Sciatic nerve (tissue), 2 donors: Measurements from ENCODE around the gene BRD7. TPM values are rescaled to one million over a fixed set of nuclear protein-coding genes. Genes with fewer than 3 reads are reported as not detected.

Source experiments
- ATAC-seq: fragments of 200-7000 bp; cut with Tn5 transposase; one replicate; pipeline ENCODE4 v1.9.1; 2020; ENCODE audit warnings: mild to moderate bottlenecking, moderate library complexity
- DNase-seq: peaks from one replicate; pipeline ENCODE4 v3.0.0-alpha.2; 2020; ENCODE audit warnings: low spot score
- intact Hi-C: fragments of 100-400 bp; cut with DNase I; formaldehyde crosslinking; loops from one replicate; pipeline ENCODE4 v1.14.2; 2022
- total RNA-seq: library from RNA; stranded (reverse); fragmentation: NEBNext Ultra II Directional; extraction: Animal tissue kit (Norgen Biotek cat#: 25700); gene quantifications from one replicate; pipeline ENCODE4 v1.2.1, GENCODE V29; 2021
- donor health status: DM: no; HTN: no; CAD: no.
- donor health status: DM: no; HTN: no; CAD: no.

The BRD7 gene
- total RNA-seq, 1 donor from 2014 or later = 73.5 TPM

DNA sequence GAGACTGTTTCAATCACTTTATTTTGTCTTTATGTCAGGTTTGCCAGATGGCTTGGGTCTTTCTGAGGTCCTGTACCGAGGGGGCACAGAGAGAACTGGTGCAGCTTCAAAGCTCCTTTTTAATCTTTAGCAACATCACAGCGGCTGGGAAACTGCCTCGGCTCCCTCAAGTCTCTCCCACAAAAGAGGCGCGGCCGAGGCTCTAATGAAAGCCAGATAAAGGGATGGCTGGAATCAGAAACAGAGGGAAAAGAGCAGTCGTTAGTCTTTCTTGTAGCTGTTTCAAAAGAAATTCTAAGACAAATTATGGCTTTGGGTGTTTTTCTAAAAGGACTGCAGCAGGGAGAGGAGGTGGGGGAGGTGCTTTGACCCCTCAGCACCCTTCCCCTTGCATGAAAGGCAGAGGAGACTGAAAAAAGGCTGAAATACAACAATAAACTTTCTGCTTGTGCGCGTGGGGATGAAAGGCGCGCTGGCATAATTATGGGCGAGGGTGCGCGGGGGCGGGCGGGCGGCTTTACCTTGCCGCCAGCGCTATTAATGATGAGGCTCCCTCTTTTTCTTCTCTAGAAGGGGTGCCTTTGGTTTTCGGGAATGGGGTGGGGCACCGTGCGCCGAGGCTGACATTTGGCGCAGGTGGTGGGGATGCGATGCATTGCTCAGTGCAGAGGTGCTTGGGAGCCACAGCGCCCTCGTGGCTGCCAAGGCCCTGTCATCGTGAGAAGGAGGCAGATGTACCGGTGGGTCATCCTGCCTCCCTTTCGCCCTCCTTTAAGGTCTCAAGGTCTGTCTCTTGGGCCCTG lies 22.3 kb upstream of the BRD7 start:
- intact Hi-C loops = no loop called here
- DNase-seq = no peak
- ATAC-seq = peak; percentile 42

DNA sequence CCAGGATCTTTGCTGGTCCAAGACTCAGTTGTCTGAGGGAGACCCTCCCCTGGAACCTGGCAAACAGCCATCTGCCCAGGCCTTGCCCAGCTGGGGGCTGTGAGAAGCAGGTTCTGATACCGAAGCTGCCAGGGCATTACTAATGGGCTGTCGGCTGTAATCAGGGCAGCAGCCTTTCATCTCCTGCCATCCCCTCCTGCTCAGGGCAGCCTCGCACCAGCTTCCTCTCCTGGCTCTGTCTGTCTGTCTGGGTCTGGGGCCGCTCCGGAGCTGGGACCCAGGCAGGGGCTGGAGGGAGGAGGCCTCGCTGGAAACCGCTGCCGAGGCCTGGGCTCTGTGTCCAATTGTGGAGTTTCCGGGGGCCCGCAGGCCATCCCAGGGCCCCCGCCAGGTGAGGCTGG lies 21.6 kb upstream of the BRD7 start:
- no peak for DNase-seq
- ATAC-seq = no peak
- intact Hi-C loops = no loop called here

DNA sequence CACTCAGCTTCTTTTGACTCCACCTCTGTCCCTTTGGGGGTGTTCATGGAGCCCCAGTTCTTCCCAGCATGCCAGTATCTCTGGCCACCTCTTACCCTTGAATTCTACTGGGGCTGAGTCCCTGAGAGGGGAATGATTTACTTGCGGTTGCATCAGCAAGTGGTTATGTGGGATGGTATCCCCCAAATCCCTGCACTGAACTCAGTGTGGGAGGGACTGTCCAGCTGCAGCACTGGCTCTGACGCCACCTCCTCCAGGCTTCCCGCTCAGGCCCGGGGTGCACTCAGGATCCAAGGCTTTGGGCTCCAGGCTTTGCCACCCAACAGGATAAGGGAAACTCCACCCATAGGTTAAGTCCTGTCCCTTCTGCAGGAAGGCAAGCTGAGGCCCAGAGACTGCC lies 21.1 kb upstream of the BRD7 start:
- intact Hi-C loops = no loop called here
- no peak for DNase-seq
- ATAC-seq = no peak

DNA sequence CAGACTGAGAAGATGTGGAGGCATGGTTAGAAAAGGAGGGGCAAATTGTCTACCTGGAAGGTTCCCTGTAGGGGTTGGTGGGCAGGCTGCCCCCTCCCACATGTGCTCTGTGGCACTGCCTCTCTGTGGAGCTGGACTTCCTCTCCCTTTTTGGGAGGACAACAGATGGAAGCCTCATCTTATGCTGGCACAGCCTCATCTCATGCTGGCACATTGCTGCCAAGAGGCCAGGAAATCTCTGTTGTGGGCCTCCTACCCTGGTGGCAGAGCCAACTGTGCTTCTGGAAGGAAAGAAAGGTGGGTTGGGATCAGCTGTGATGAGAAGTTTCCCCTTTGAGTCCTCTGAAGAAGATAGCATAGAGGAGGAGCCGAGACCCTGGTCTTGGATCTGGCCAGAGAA lies 19.7 kb upstream of the BRD7 start:
- ATAC-seq (no peak), DNase-seq (no peak)
- intact Hi-C loops = no loop called here

DNA sequence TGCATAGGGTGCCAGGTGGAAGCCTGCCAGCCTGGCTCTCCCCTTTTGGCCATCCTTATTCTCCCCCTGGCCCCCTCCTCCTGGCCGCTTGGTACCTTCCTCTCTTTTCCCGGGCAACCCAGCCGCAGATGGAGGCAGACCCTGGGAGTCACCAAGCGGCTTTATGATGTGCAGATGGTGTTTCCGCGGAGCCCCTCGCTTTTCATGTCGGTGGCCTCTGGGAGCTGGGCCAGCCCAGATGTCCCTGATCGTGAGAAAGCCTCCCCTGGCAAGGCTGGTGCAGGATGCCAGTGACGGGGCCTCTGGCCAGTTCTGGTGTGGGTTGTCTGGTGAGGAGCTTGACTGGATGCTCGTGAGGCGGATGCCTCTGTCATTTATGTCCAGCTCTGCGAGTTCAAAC lies 18.0 kb upstream of the BRD7 start:
- intact Hi-C loops = no loop called here
- no peak for ATAC-seq
- DNase-seq = no peak

DNA sequence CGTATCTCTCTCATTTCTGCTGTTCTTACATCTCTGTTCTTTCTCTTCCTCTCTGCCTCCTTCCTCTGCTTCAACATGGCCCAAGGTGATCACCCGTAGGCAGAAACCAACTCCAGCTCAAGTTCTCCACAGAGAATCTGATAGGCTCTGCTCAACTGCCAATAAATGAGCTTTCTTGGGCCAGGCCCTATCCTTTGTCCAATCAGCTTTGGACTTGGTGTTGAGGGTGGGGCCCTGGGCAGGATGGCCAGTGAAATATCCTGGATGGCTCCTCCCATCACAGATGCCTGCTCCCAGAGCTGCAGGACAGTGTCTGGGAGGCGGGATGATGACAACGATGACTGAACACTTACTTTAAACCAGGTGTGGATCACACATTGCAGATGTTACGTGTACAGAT lies 17.4 kb upstream of the BRD7 start:
- DNase-seq = no peak
- intact Hi-C loops = no loop called here
- ATAC-seq = no peak

DNA sequence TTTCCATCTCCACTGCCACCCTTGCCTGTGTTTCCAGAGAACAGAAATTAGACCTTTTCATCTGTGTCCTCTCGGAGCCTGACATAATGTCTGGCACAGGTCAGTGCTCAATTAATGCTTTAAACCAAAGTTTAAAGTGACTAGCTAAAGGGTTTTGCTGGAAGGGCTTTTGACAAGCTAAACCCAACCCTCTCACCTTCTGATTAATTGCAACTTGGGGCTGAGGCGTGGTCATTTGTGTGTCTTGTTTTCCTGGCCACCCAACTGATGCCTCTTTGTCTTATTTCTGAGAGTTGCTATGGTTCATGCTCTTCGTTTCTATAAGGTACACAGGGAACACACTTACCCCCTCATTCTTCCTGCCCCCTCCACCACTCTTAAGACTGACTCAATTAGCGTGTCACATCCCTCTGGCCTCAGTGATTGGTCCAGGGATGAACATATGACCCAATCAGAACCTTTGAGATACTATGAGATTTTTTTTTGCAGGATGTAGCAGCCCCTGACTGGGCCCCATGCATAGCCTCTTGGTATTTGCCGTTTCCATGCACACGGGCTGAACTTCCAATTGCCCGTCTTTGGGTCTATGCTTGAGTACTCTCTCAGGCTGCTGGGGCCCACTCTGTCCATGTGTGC lies 15.8 kb upstream of the BRD7 start:
- DNase-seq (no peak), ATAC-seq (no peak)
- intact Hi-C loops = no loop called here

DNA sequence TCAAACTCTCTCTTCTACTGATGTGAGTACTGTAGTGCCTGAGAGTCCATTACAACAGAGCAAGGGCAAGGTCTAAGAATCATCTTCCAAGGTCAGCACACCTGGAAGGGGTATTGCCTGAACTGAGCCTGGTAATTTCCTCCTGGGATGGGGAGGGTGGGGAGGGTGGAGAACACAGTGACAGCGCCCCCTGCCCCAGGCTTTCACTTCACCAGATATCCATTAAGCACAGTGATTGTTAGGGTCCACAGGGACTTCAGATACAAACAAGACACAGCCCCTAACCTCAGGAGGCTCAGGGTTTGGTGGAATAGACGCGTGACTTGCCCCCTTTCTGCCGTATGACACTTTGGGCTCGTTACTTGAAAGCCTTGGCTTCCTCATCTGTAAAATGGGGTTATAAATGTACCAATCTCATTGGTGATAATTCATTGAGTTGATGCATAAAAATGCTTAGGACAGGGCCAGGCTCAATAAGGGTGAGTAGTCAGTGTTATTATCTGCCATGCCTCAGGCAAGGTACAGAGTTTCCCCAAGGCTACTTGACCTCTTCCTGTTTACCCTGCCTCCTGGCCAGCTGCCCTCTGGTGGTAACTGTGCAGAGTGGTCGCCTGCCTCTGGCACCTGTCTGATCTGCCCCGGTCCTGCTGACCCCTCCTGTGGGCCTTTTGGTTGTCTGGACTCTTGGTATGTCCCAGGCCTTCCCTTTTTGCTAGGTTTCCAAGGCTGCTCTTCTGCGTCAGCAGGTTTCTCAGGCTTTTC lies 13.1 kb upstream of the BRD7 start:
- DNase-seq (no peak), ATAC-seq (no peak)
- intact Hi-C loops = no loop called here

DNA sequence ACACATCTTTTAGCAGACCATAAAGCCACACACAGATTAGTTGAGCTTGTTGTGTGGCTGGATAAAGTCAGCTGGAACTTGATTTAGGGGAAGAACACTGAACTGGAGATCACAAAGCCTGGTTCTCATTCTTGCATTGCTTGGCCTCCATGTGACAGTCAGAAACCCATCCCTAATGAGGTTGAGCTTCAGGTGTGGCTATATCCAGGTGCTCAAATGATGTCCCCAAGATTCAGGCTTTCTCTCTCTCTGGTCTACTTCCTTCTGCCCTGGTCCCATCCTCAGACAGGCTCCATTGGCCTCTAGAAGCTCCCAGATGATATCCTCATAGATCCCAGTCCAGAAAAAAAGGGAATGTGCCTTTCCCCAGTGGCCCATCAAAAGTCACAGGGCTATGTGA lies 9.6 kb upstream of the BRD7 start:
- DNase-seq (no peak), ATAC-seq (no peak)
- intact Hi-C loops = no loop called here

DNA sequence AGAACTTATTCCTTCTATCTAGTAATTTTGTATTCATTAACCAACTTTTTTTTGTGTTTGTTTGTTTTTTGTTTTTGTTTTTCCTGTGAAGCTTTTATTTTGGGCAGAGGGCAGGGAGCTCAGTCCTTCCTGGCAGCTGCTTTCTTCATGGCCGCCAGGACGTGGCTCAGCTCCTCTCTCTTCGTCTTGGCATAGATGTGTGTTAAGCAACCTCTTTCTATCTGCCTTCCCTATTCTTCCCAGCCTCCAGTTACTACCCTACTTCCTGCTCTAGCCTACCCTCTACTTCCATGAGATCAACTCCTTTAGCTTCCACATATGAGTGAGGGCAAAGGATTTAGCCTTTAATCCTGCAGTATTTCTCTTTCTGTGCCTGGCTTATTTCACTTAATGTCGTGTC lies 8.2 kb upstream of the BRD7 start:
- DNase-seq = no peak
- intact Hi-C loops = no loop called here
- no peak for ATAC-seq

DNA sequence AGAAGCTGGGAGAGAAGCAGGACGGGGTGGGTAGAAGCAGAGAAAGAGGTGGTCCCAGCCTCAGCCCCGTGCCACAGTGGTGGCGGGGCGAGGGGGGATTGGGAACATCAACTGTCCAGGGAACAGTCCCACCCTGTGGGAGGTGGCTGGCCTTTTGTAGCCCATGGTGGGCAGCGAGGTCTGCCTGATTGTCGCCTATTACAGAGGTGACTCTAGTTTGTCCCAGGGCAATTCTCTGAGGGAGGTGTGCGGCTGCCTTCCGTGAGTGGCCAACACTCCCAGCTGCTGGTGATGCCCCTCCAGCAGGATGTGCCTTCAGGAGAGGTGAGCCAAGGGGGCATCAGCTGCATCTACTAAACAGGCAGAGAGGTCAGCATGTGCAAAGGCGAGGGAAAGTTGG lies 5.0 kb upstream of the BRD7 start:
- ATAC-seq (no peak), DNase-seq (no peak)
- intact Hi-C loops = no loop called here

DNA sequence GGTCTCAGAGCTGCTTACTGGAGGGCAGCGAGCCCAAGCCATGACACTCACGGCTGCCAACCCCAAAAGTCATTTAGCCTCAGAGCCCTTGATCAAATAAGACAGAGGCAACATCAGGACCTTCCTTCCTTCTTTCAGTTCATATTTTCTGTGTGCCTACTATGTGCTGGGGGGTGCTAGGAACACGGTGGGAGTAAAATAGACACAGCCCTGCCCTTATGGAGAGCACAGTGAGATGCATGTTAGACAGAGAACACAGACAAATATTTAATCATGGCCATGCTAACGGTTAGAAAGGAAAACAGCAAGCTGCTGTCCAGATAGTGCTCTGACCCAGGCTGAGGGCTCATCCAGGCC lies 4.5 kb upstream of the BRD7 start:
- intact Hi-C loops = no loop called here
- no peak for ATAC-seq
- DNase-seq = no peak

DNA sequence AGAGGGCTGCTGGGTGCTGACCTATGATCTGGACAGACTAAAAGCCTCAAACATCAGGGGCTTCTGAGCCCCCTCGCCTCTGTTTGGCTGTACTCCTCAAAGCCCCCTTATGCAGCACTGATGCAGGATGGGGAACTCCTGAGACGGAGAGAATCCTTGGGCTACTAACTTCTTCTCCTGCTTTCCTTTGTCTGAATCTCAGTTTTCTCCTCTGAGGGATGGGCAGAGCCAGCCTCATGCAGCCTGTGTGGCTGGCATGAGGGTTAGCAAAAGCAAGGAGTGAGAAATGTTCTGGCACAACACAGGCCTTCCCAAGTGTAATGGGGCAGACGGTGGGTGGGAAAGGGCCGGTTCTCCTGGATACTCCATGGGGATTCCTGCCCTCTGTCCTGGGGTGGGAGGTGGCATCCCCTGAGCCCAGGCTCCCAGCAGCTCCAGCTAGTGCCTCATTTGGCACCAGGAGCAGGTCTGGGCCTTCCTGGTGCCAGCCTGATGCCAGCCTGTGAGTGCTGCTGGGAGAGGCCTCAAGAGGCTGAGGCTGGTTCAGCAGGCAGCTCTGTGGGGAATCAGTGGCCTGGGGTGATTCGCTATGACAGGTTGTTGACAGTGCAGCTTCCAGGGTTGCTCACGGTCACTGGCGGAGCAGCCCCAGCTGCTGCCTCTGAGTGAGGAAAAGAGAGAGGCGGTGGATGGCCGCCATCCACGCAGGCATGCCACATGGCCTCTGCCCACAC lies 4.0 kb upstream of the BRD7 start:
- intact Hi-C loops = no loop called here
- ATAC-seq = peak; percentile 55
- no peak for DNase-seq

DNA sequence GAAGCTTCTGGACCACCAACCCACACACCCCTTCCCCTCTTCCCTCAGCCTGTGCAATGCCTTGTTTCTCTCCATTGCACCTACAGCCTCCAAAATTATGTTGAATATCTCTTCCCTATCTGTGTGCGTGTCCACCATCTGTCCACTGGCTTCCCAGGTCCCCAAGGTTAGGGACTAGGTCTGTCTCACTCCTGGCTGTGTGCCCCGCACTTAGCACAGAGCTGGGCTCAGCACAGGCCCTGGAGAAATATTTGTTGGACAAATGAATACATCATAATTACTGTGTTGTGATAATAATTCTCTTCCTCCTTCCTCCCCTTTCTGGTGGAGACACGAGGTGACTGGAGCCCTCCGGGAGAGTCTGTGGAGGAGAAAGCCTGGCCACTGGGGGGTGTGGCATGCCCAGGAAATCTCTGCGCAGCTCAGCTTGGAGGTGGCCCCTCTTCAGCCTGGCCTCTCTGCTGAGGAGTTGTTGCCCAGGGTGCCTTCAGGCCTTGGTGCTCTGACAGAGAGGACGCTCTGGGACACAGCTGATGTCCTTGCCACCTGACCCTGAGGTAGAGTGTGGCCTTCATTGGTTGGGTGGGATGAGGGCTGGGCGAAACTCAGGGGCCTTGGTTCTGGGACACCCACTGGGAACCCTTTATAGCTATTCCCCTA lies 3.3 kb upstream of the BRD7 start:
- intact Hi-C loops = no loop called here
- ATAC-seq = peak; percentile 70

DNA sequence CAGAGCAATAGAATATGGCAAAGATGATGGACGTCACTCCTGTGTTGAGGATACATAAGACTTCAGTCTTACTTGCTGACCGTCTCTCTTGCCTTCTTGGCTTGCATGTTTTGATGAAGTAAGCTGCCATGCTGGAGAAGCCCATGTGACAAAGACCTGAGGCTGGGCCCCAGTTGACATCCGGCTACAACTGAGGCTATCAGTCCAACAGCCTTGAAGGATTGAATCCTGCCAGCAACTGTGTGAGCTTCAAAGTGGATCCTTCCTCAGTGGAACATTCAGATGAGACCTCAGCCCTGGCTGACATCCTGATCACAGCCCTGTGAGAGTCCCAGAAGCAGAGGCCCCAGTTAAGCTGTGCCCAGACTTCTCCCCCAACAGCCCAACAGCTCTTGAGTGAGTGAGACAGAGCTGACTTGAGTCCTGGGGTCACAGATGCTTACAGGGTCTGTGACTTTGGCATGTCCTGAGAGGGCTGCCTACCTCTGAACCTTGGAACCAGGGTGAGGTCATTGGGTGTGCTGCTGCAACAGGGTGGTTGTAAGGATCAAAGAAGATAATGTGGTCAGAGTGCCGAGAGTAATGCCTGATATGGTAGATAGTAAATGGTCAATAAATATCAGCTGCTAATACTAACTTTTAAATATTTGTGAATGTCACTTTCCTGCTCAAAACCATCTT lies 2.4 kb upstream of the BRD7 start:
- intact Hi-C loops = no loop called here
- no peak for ATAC-seq
- DNase-seq = no peak

More for the DNA sequence above, 3.3 kb upstream of the BRD7 start:
- no peak for DNase-seq

DNA sequence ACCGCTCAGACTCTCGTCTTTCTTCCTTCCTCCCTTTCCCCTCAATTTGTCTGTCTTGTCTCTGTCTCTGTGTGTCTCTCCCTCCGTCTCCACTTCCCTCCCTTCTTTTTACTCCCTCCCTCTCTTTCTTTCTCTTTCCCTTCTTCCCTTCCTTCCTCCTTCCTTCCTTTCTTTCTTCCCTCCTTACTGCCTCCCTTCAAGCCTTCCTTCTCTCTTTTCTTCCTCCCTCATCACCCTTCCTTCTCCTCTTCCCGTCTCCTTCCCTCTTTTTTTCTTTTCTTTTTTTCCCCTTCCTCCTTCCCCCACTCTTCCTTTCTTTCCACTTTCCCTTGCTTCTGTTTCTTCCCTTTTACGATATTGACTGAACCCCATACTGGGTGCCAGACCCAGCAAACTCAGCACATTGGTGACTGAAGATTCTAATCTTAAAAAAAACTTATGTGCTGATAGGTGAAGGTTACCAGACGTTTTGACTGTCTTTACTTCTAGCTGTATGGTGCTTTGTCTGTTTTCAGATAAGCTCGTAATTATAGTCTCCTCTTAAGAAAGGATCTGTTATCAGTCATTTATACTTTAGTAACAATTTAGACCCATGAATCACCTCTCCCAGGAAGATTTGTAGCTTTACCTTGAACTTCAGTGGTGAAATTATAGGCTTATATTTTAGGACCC lies 481 bp upstream of the BRD7 start:
- ATAC-seq = peak; percentile 2
- DNase-seq = no peak
- intact Hi-C loops = loop anchor here (10.0 kb wide), 1 partner anchor 154 kb away; no protein-coding TSS in a partner anchor

DNA sequence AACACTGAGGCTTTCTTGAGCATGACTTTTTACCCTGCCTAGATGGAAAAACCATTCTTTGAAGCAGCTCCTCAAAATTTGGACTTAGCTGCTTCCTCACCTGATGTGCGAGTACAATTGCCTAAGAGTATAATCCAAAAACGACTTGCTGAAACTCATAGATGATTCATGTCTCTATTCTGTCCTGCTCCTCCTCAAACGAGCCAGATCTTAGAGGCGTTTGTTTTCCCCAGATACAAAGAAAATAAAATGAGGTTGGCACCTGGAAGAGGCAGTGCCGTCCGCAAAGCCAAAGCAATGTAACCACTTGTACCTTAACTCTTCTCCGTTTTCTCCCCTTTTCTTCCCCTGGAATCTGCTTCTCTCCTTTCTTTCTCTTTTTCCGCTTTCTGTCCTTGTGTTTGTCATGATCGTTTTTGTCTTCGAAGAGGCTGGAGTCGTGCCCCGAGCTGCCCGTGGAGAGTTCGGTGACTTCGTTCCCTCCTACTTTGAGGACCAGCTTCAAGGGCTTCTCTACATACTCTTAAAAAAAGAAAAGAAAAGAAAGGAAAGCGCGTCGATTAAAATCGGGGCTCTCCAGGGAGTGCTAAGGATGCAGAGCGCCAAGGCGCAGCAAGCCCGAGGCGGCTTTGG lies 895 bp downstream of the BRD7 start:
- intact Hi-C loops = loop anchor here (10.0 kb wide), 1 partner anchor 153 kb away; no protein-coding TSS in a partner anchor
- ATAC-seq (no peak), DNase-seq (no peak)
